ENCODE data around the gene EML3. TPM values are rescaled to one million over a fixed set of nuclear protein-coding genes. Genes with fewer than 3 reads are reported as not detected.

EML3 gene
- 15.3 and 21.4 TPM in 2 replicates for total RNA-seq

GRCh38 chr11:62612366-62613290, at the start of gene EML3, which contains the start of gene ROM1:
EML3 (minus strand) TSS chr11:62612775; CDS start chr11:62612457, 318 bp downstream.
ROM1 (plus strand) TSS chr11:62613257; CDS start chr11:62613282, 25 bp downstream.

GRCh38 chr11:62645946-62646824, 33.6 kb upstream of the EML3 start, which contains the start of gene GANAB:
GANAB (minus strand) TSS chr11:62646613; CDS start chr11:62646599, 14 bp downstream.

GRCh38 chr11:62621567-62622470, 9.2 kb upstream of the EML3 start, which contains the start of gene B3GAT3:
B3GAT3 (minus strand) TSS chr11:62621986; CDS start chr11:62621947, 39 bp downstream.

GRCh38 chr11:62601372-62602140, 11.0 kb downstream of the EML3 start, which contains the start of gene MTA2:
MTA2 (minus strand) TSS chr11:62601865; CDS start chr11:62601450, 415 bp downstream.

GRCh38 chr11:62591448-62592145, 21.0 kb downstream of the EML3 start, which contains the start of gene TUT1:
TUT1 (minus strand) TSS chr11:62591523; CDS start chr11:62591485, 38 bp downstream.

GRCh38 chr11:62573592-62574362, 38.8 kb downstream of the EML3 start, which contains the start of gene EEF1G:
EEF1G (minus strand) TSS chr11:62573891; CDS start chr11:62573842, 49 bp downstream.

Other genes starting within 250 kb of the EML3 start
- not detected in 2 replicates for gene SCGB1A1, start 193.7 kb downstream of the EML3 start, total RNA-seq
- 205 and 218 TPM in 2 replicates for gene AHNAK, start 66.0 kb downstream of the EML3 start, total RNA-seq
- gene EEF1G, start 38.9 kb downstream of the EML3 start, total RNA-seq: 1,643 and 1,652 TPM in 2 replicates
- gene TUT1, start 21.3 kb downstream of the EML3 start, total RNA-seq: 8.2 and 9.8 TPM in 2 replicates
- 107 and 108 TPM in 2 replicates for gene MTA2, start 10.9 kb downstream of the EML3 start, total RNA-seq
- gene ROM1, start 482 bp upstream of the EML3 start, total RNA-seq: 1.9 and 4.7 TPM in 2 replicates
- gene B3GAT3, start 9.2 kb upstream of the EML3 start, total RNA-seq: 41.5 and 45.9 TPM in 2 replicates
- gene GANAB, start 33.8 kb upstream of the EML3 start, total RNA-seq: 203 and 209 TPM in 2 replicates
- gene INTS5, start 40.5 kb upstream of the EML3 start, total RNA-seq: 21.4 and 22.7 TPM in 2 replicates
- gene C11orf98, start 52.4 kb upstream of the EML3 start, total RNA-seq: 128 and 158 TPM in 2 replicates
- gene CSKMT, start 52.5 kb upstream of the EML3 start, total RNA-seq: 12.2 and 13.8 TPM in 2 replicates
- 12.1 and 14.3 TPM in 2 replicates for gene UQCC3, start 58.9 kb upstream of the EML3 start, total RNA-seq
- 4.9 and 9.1 TPM in 2 replicates for gene LBHD1, start 59.5 kb upstream of the EML3 start, total RNA-seq
- 126 and 148 TPM in 2 replicates for gene UBXN1, start 66.3 kb upstream of the EML3 start, total RNA-seq
- gene LRRN4CL, start 76.8 kb upstream of the EML3 start, total RNA-seq: 10.0 and 10.9 TPM in 2 replicates
- 55.0 and 63.4 TPM in 2 replicates for gene BSCL2, start 94.6 kb upstream of the EML3 start, total RNA-seq
- not detected in 2 replicates for gene GNG3, start 94.9 kb upstream of the EML3 start, total RNA-seq
- gene HNRNPUL2, start 114.7 kb upstream of the EML3 start, total RNA-seq: 6.1 and 7.0 TPM in 2 replicates
- 29.6 and 35.1 TPM in 2 replicates for gene TTC9C, start 115.7 kb upstream of the EML3 start, total RNA-seq
- gene ZBTB3, start 141.4 kb upstream of the EML3 start, total RNA-seq: 9.4 and 10.7 TPM in 2 replicates
- 157 and 185 TPM in 2 replicates for gene POLR2G, start 148.8 kb upstream of the EML3 start, total RNA-seq
- gene TAF6L, start 158.6 kb upstream of the EML3 start, total RNA-seq: 17.7 and 22.0 TPM in 2 replicates
- 57.7 and 59.3 TPM in 2 replicates for gene TMEM179B, start 174.6 kb upstream of the EML3 start, total RNA-seq
- gene TMEM223, start 179.2 kb upstream of the EML3 start, total RNA-seq: 40.3 and 41.2 TPM in 2 replicates
- 20.5 and 26.0 TPM in 2 replicates for gene NXF1, start 192.7 kb upstream of the EML3 start, total RNA-seq
- gene STX5, start 219.3 kb upstream of the EML3 start, total RNA-seq: 43.2 and 45.8 TPM in 2 replicates
- not detected in 2 replicates for gene TEX54, start 220.1 kb upstream of the EML3 start, total RNA-seq
- gene WDR74, start 226.8 kb upstream of the EML3 start, total RNA-seq: 47.9 and 56.0 TPM in 2 replicates

Measured in bronchus fibroblast of lung (primary cell).